DND-41 (cell line): ENCODE data around the gene MRAP2.
"Not testable (repeated sequence)": the region's sequence is repeated elsewhere in the genome, so short reads cannot be mapped to it uniquely, and the experiment has no call there.

Source experiments
- ATAC-seq: fragments of 200-7000 bp; cut with Tn5 transposase; 3 replicates; pipeline ENCODE4 v1.9.1; 2021; ENCODE audit warnings: low read depth; ENCODE audit not compliant: insufficient read depth
- DNase-seq: peaks from one replicate; pipeline ENCODE4 v3.0.0-alpha.2; 2020
- H2AFZ ChIP-seq: 2 replicates; pipeline ENCODE4 v1.6.0; 2012; ENCODE audit warnings: low read depth, low read length
- H3K27ac ChIP-seq: 2 replicates; pipeline ENCODE4 v1.5.1; 2012; ENCODE audit warnings: low read length, inconsistent platforms
- H3K27me3 ChIP-seq: fragments of 200-600 bp; sonication (generic); 2 replicates; pipeline ENCODE4 v1.6.0; 2012; ENCODE audit warnings: low read length, mild to moderate bottlenecking, inconsistent platforms; ENCODE audit not compliant: insufficient read depth, poor library complexity
- H3K36me3 ChIP-seq: 2 replicates; pipeline ENCODE4 v1.5.1; 2012; ENCODE audit warnings: low read length, inconsistent platforms; ENCODE audit not compliant: insufficient read depth
- H3K4me1 ChIP-seq: 2 replicates; pipeline ENCODE4 v1.5.1; 2012; ENCODE audit warnings: mild to moderate bottlenecking, low read length; ENCODE audit not compliant: insufficient read depth
- H3K4me2 ChIP-seq: 2 replicates; pipeline ENCODE4 v1.6.0; 2012; ENCODE audit warnings: mild to moderate bottlenecking, moderate library complexity, low read length, inconsistent platforms; ENCODE audit not compliant: insufficient read depth
- H3K4me3 ChIP-seq, 2 experiments: fragments of 200-600 bp in 1 of 2; shearing (Covaris generic) in 1 of 2; 2 replicates each; pipeline ENCODE4 v1.5.1; 2012 to 2016; ENCODE audit warnings: inconsistent platforms in 2 of 2, low read length in 2 of 2, mild to moderate bottlenecking in 2 of 2, low read depth in 1 of 2, moderate library complexity in 1 of 2
- H3K79me2 ChIP-seq: 2 replicates; pipeline ENCODE4 v1.6.0; 2012; ENCODE audit warnings: low read length, inconsistent platforms; ENCODE audit not compliant: insufficient read depth
- H3K9ac ChIP-seq: 2 replicates; pipeline ENCODE4 v1.6.0; 2012; ENCODE audit warnings: low read depth, mild to moderate bottlenecking, inconsistent platforms, low read length, moderate library complexity
- H3K9me3 ChIP-seq: 2 replicates; pipeline ENCODE4 v1.5.1; 2012; ENCODE audit warnings: low read length, moderate library complexity, mild to moderate bottlenecking, inconsistent platforms; ENCODE audit not compliant: insufficient read depth, severe bottlenecking
- H4K20me1 ChIP-seq: 2 replicates; pipeline ENCODE4 v1.6.0; 2012; ENCODE audit warnings: low read length; ENCODE audit not compliant: insufficient read depth
- EZH2 ChIP-seq: IDR thresholded peaks from 3 replicates; pipeline ENCODE4 v1.6.1; 2012; ENCODE audit warnings: borderline replicate concordance, low read depth, mild to moderate bottlenecking, moderate library complexity, low read length, inconsistent platforms; ENCODE audit not compliant: severe bottlenecking
- TF ChIP-seq, protein P1 (sequence below): IDR thresholded peaks from 2 replicates; pipeline ENCODE4 v1.5.1; 2012; ENCODE audit warnings: borderline replicate concordance, low read length, moderate library complexity, mild to moderate bottlenecking; ENCODE audit not compliant: poor library complexity, severe bottlenecking; ENCODE audit errors: extremely low read depth

Gene MRAP2

DNA sequence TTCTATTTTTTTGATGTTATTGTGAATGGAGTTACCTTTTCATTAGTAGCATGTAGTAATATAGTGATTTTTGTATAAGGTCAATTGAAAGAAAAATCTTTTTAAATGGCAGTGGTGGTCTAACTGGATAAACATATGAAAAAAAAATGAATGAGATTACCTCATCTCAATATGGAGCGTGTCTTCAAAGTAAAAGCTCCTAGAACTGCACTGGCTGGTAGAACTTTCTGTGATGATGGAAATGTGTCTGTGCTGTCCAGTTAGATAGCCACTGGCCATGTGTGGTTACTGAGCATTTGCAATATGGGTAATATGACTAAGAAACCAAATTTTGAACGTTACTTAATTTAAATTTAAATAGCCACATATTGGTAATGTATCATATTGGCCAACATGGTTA is 44.1 kb downstream of the MRAP2 start:
- no peak overlapping the region for H3K4me2 ChIP-seq
- no peak overlapping the region for H3K4me3 ChIP-seq
- ATAC-seq (no peak), DNase-seq (no peak)
- H3K9ac ChIP-seq = no peak overlapping the region
- no peaks in the 10 kb centered on the region for H3K79me2 ChIP-seq
- H3K36me3 ChIP-seq = no peaks in the 10 kb centered on the region
- no peaks in the 10 kb centered on the region for H3K27me3 ChIP-seq
- TF ChIP-seq, protein P1, sequence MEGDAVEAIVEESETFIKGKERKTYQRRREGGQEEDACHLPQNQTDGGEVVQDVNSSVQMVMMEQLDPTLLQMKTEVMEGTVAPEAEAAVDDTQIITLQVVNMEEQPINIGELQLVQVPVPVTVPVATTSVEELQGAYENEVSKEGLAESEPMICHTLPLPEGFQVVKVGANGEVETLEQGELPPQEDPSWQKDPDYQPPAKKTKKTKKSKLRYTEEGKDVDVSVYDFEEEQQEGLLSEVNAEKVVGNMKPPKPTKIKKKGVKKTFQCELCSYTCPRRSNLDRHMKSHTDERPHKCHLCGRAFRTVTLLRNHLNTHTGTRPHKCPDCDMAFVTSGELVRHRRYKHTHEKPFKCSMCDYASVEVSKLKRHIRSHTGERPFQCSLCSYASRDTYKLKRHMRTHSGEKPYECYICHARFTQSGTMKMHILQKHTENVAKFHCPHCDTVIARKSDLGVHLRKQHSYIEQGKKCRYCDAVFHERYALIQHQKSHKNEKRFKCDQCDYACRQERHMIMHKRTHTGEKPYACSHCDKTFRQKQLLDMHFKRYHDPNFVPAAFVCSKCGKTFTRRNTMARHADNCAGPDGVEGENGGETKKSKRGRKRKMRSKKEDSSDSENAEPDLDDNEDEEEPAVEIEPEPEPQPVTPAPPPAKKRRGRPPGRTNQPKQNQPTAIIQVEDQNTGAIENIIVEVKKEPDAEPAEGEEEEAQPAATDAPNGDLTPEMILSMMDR = no peak
- no peak for TF ChIP-seq EZH2
- H3K27ac ChIP-seq = no peak overlapping the region
- no peaks in the 10 kb centered on the region for H3K9me3 ChIP-seq
- H2AFZ ChIP-seq = no peak overlapping the region
- no peaks in the 10 kb centered on the region for H3K4me1 ChIP-seq
- H4K20me1 ChIP-seq = no peaks in the 10 kb centered on the region

DNA sequence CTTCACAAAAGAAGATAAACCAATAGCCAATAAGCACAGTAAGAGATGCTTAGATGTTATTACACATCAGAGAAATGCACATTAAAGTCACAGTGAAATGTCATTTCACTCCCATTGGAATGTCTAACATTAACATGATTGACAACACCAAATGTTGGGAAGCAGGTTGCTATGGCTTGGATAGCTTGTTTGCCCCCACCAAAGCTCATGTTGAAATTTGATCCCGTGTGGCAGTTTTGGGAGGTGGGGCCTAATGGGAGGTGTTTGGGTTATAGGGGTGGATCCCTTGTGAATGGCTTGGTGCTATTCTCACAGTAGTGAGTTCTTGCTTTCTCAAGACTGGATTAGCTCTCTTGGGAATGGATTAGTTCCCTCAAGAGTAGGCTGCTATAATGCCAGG is 44.8 kb downstream of the MRAP2 start:
- no peaks in the 10 kb centered on the region for H3K27me3 ChIP-seq
- ATAC-seq (no peak), DNase-seq (no peak)
- no peak overlapping the region for H3K9ac ChIP-seq
- no peak overlapping the region for H3K4me2 ChIP-seq
- H3K27ac ChIP-seq = no peak overlapping the region
- no peak overlapping the region for H3K4me3 ChIP-seq
- H2AFZ ChIP-seq = no peak overlapping the region
- no peaks in the 10 kb centered on the region for H3K9me3 ChIP-seq
- TF ChIP-seq, protein P1 = no peak
- TF ChIP-seq EZH2 = no peak
- H3K4me1 ChIP-seq = no peaks in the 10 kb centered on the region
- H3K79me2 ChIP-seq = no peaks in the 10 kb centered on the region
- no peaks in the 10 kb centered on the region for H3K36me3 ChIP-seq
- H4K20me1 ChIP-seq = no peaks in the 10 kb centered on the region

DNA sequence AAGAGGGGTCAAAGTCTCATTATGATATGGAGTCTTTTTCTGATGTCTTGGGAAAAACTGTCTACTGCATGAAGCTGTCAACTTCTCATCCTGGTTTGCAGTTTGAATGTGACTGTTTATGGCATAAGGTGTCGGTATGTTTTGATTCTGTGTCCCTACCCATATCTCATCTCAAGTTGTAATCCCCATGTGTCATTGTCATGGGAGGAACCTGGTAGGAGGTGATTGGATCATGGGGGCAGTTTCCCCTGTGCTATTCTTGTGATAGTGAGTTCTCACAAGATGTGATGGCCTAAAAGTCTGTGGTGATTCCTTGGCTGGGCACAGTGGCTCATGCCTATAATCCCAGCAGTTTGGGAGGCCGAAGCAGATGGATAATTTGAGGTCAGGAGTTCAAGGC is 47.6 kb downstream of the MRAP2 start:
- H3K27me3 ChIP-seq = no peaks in the 10 kb centered on the region
- H4K20me1 ChIP-seq = no peaks in the 10 kb centered on the region
- H3K27ac ChIP-seq = no peak overlapping the region
- ATAC-seq (no peak), DNase-seq (no peak)
- no peak overlapping the region for H3K4me2 ChIP-seq
- no peaks in the 10 kb centered on the region for H3K36me3 ChIP-seq
- TF ChIP-seq, protein P1 = no peak
- TF ChIP-seq EZH2 = no peak
- no peak overlapping the region for H3K4me3 ChIP-seq
- H3K9me3 ChIP-seq = no peaks in the 10 kb centered on the region
- H3K9ac ChIP-seq = no peak overlapping the region
- H2AFZ ChIP-seq = no peak overlapping the region
- no peaks in the 10 kb centered on the region for H3K79me2 ChIP-seq
- H3K4me1 ChIP-seq = no peaks in the 10 kb centered on the region

DNA sequence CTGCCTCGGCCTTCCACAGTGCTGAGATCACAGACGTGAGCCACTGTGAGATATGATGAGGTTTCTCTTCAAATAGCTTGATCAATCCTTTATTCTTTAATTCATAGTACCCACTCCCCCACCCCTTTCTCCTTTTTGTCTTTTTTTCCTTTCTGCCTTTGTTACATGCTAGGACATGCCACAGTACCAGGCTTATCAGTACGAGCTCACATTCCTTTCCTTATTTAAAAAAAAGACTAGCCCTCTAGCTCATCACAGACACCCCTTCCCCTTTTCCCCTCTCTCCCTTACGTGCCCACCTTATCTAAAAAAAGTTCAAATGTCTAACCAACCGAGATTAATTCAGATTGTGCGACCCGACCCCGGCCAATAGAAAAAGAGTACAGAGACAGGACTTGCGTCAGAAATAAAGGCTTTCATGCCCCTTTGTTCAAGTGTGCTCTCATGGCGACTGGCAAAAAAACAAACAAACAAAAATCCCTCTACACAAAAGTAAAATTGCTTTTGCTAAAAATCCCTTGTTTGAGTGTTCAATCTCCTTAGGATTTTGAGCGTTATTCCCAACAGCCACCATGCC is 49.2 kb downstream of the MRAP2 start:
- H3K27ac ChIP-seq = no peak overlapping the region
- H3K4me1 ChIP-seq = no peaks in the 10 kb centered on the region
- DNase-seq (no peak), ATAC-seq (no peak)
- no peaks in the 10 kb centered on the region for H3K79me2 ChIP-seq
- H2AFZ ChIP-seq = no peak overlapping the region
- no peaks in the 10 kb centered on the region for H3K36me3 ChIP-seq
- no peak overlapping the region for H3K9ac ChIP-seq
- no peaks in the 10 kb centered on the region for H3K27me3 ChIP-seq
- H3K4me3 ChIP-seq = no peak overlapping the region
- H4K20me1 ChIP-seq = no peaks in the 10 kb centered on the region
- H3K9me3 ChIP-seq = no peaks in the 10 kb centered on the region
- no peak overlapping the region for H3K4me2 ChIP-seq
- TF ChIP-seq EZH2 = no peak
- TF ChIP-seq, protein P1 = no peak

DNA sequence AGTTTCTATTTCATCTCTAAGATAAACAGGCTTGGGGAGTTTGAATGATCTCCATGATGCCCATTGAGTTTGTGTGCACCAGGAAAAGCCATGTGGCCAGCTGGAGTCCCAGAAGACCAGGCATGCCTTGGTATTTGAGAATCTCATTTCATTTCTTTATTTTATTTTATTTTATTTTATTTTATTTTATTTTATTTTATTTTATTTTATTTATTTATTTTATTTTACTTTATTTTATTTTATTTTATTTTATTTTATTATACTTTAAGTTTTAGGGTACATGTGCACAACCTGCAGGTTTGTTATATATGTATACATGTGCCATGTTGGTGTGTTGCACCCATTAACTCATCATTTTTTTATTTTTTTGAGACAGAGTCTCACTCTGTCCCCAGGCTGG is 51.1 kb downstream of the MRAP2 start:
- H3K9me3 ChIP-seq, H3K4me1 ChIP-seq, H3K9ac ChIP-seq, ATAC-seq, H3K36me3 ChIP-seq, H3K27me3 ChIP-seq, H3K27ac ChIP-seq, H4K20me1 ChIP-seq, H2AFZ ChIP-seq, H3K79me2 ChIP-seq, H3K4me2 ChIP-seq, DNase-seq, H3K4me3 ChIP-seq: not testable (repeated sequence)
